B cell (primary cell): Measurements from ENCODE around the gene ERCC2. TPM values are rescaled to one million over a fixed set of nuclear protein-coding genes. Genes with fewer than 3 reads are reported as not detected.

Experiments used
- ATAC-seq: fragments of 200-7000 bp; cut with Tn5 transposase; one replicate; pipeline ENCODE4 v1.10.0; 2021; ENCODE audit warnings: low read depth, mild to moderate bottlenecking, moderate number of reproducible peaks, moderate library complexity
- CTCF ChIA-PET: fragments of 350-600 bp; sonication (Branson Sonifier 250); formaldehyde crosslinking; loops from one replicate; lab custom pipeline; 2021; ENCODE audit warnings: antibody characterized with exemption, inconsistent platforms; lab: Charles Lee
- POLR2A ChIA-PET: fragments of 350-600 bp; sonication (Branson Sonifier 250); formaldehyde crosslinking; loops from one replicate; lab custom pipeline; 2021; ENCODE audit warnings: antibody characterized with exemption; lab: Charles Lee
- DNase-seq: peaks from one replicate; pipeline ENCODE4 v3.0.0; 2013
- H2AFZ ChIP-seq: 2 replicates; pipeline ENCODE4 v1.6.1; 2012; ENCODE audit warnings: mild to moderate bottlenecking, low read depth, low read length; ENCODE audit not compliant: insufficient read depth, poor library complexity, severe bottlenecking
- H3K27ac ChIP-seq, 2 donors: 1 replicate in 1 of 2; 2 replicates in 1 of 2; pipeline ENCODE4 v1.5.1; 2012 to 2013; ENCODE audit warnings: low read length in 2 of 2, mild to moderate bottlenecking in 2 of 2, moderate library complexity in 1 of 2
- H3K27me3 ChIP-seq, 4 experiments: fragments of 200-600 bp in 1 of 4; sonication (generic) in 1 of 4; replicated peaks in 1 of 4; 1 replicate in 2 of 4; 2 replicates in 2 of 4; pipeline versions ENCODE4 v1.6.1 to v1.7.0; 2013 to 2016; ENCODE audit warnings: low read length in 3 of 4, mild to moderate bottlenecking in 2 of 4, mixed read lengths in 1 of 4, moderate library complexity in 1 of 4; ENCODE audit not compliant: insufficient read depth in 4 of 4, control insufficient read depth in 3 of 4; ENCODE audit errors: control extremely low read depth in 1 of 4
- H3K36me3 ChIP-seq, 2 experiments: replicated peaks in 1 of 2; 1 replicate in 1 of 2; 2 replicates in 1 of 2; pipeline versions ENCODE4 v1.6.1 to v1.7.1; 2013; ENCODE audit warnings: low read length in 1 of 2; ENCODE audit not compliant: insufficient read depth in 2 of 2, control insufficient read depth in 1 of 2; ENCODE audit errors: control extremely low read depth in 1 of 2, extremely low read depth in 1 of 2
- H3K4me1 ChIP-seq, 2 donors: fragments of 200-600 bp in 1 of 2; sonication (generic) in 1 of 2; 1 replicate in 1 of 2; 2 replicates in 1 of 2; pipeline versions ENCODE4 v1.5.1 to v1.6.1; 2013 to 2017; ENCODE audit warnings: low read length in 2 of 2; ENCODE audit not compliant: control insufficient read depth in 2 of 2, insufficient read depth in 2 of 2
- H3K4me2 ChIP-seq: replicated peaks from 2 replicates; pipeline ENCODE3; 2012; ENCODE audit warnings: mild to moderate bottlenecking, low read depth, low read length; ENCODE audit not compliant: poor library complexity, severe bottlenecking
- H3K4me3 ChIP-seq, 5 experiments: fragments of 200-600 bp in 1 of 5; sonication (generic) in 1 of 5; 1 replicate in 3 of 5; 2 replicates in 2 of 5; pipeline versions ENCODE4 v1.5.1 to v1.7.0; 2011 to 2016; ENCODE audit warnings: low read length in 4 of 5, mild to moderate bottlenecking in 4 of 5, low read depth in 2 of 5, control low read depth in 1 of 5, moderate library complexity in 1 of 5; ENCODE audit not compliant: insufficient read depth in 1 of 5; ENCODE audit errors: control extremely low read depth in 1 of 5, extremely low read depth in 1 of 5
- H3K79me2 ChIP-seq: fragments of 200-600 bp; sonication (generic); one replicate; pipeline ENCODE4 v1.6.0; 2016; ENCODE audit warnings: low read length; ENCODE audit not compliant: control insufficient read depth, insufficient read depth
- H3K9ac ChIP-seq: fragments of 200-600 bp; sonication (generic); 2 replicates; pipeline ENCODE4 v1.6.1; 2017; ENCODE audit warnings: mild to moderate bottlenecking, low read length, moderate library complexity
- H3K9me3 ChIP-seq, 3 donors: one replicate each; pipeline versions ENCODE4 v1.6.1 to v1.7.1; 2013; ENCODE audit warnings: low read length in 2 of 3; ENCODE audit not compliant: control insufficient read depth in 2 of 3, insufficient read depth in 1 of 3; ENCODE audit errors: control extremely low read depth in 1 of 3
- H4K20me1 ChIP-seq: 2 replicates; pipeline ENCODE4 v1.6.0; 2012; ENCODE audit warnings: mild to moderate bottlenecking, low read length; ENCODE audit not compliant: insufficient read depth, control insufficient read depth, poor library complexity, severe bottlenecking
- H3K27ac Mint-ChIP-seq: one replicate; pipeline ENCODE4 v1.8.0; 2021; ENCODE audit warnings: mixed read lengths
- H3K27me3 Mint-ChIP-seq: one replicate; pipeline ENCODE4 v1.8.0; 2021; ENCODE audit warnings: mixed read lengths
- H3K4me1 Mint-ChIP-seq: one replicate; pipeline ENCODE4 v1.8.0; 2021; ENCODE audit warnings: mixed read lengths
- H3K4me3 Mint-ChIP-seq: one replicate; pipeline ENCODE4 v1.8.0; 2021; ENCODE audit warnings: mixed read lengths
- H3K9me3 Mint-ChIP-seq: one replicate; pipeline ENCODE4 v1.8.0; 2022; ENCODE audit warnings: mixed read lengths; ENCODE audit not compliant: insufficient read depth
- CTCF ChIP-seq: fragments of 200-600 bp; IDR thresholded peaks from one replicate; pipeline ENCODE4 v1.8.0; 2022; ENCODE audit warnings: antibody characterized with exemption, mild to moderate bottlenecking
- EZH2 ChIP-seq: IDR thresholded peaks from 2 replicates; pipeline ENCODE4 v1.6.1; 2012; ENCODE audit warnings: borderline replicate concordance, low read depth, mild to moderate bottlenecking, moderate library complexity, low read length; ENCODE audit not compliant: insufficient read depth, poor library complexity, severe bottlenecking
- WGBS: methylation state at CpG from one replicate; pipeline ENCODE4 v1.1.5; 2013; ENCODE audit warnings: missing lambda C conversion rate; ENCODE audit not compliant: insufficient coverage; 5-methylcytosine and 5-hydroxymethylcytosine counted together
- intact Hi-C: fragments of 100-400 bp; cut with micrococcal nuclease; formaldehyde crosslinking; loops from one replicate; pipeline ENCODE4 v1.10.0; 2022
- polyA plus RNA-seq: library from polyadenylated mRNA; depleted of rRNA; stranded (reverse); fragments of >200 nt; gene quantifications from 2 replicates; pipeline ENCODE4 v1.2.3, GENCODE V29; 2012
- total RNA-seq, 2 donors: library from RNA; stranded (reverse); fragments of 120-200 nt in 1 of 2; gene quantifications; 1 replicate in 1 of 2; 2 replicates in 1 of 2; pipeline versions ENCODE4 v1.2.3 to v1.2.4, GENCODE V29; 2013 to 2022

Gene ERCC2
- total and polyA plus RNA-seq, 2 donors (not counting 1 experiment from before 2014, with no cell fraction given) = 20.8 to 26.5 TPM

- Histone ChIP-seq H3K9me3 (peaks cover 0 to 29% (median 0%) of the 10 kb centered on the region in 3 donors), H3K36me3 (no peaks in the 10 kb centered on the region), H3K4me1 (no peaks in the 10 kb centered on the region), H3K9ac (no peak overlapping the region), H3K4me2 (no peak overlapping the region), H2AFZ (no peak overlapping the region), H3K79me2 (no peaks in the 10 kb centered on the region), H3K27me3 (no peaks in the 10 kb centered on the region), H3K4me3 (no peak overlapping the region), H4K20me1 (no peaks in the 10 kb centered on the region), H3K27ac (no peak overlapping the region)
- no peak for ATAC-seq
- H3K27ac Mint-ChIP-seq = no peak overlapping the region
- ChIA-PET CTCF (no interaction called here), POLR2A (no interaction called here)
- no peak overlapping the region for H3K4me3 Mint-ChIP-seq
- peaks cover 5% of the 10 kb centered on the region for H3K9me3 Mint-ChIP-seq
- H3K4me1 Mint-ChIP-seq = no peaks in the 10 kb centered on the region
- intact Hi-C loops = no loop called here
- no peak for DNase-seq
- H3K27me3 Mint-ChIP-seq = no peaks in the 10 kb centered on the region
- TF ChIP-seq EZH2 (no peak), CTCF (no peak)
- WGBS = 66% methylated on average over 6 of the region's 9 CpGs
These were observed 64.3 kb downstream of the ERCC2 start for GRCh38 chr19:45306040-45306439.

- WGBS = no CpG with 5 or more reads among the region's 5 CpGs
- no peak overlapping the region for H2AFZ ChIP-seq
- H3K9ac ChIP-seq = no peak overlapping the region
- H3K4me1 Mint-ChIP-seq = no peaks in the 10 kb centered on the region
- ATAC-seq = no peak
- no peak overlapping the region for H3K4me3 ChIP-seq
- no peaks in the 10 kb centered on the region for H4K20me1 ChIP-seq
- H3K4me2 ChIP-seq = no peak overlapping the region
- H3K4me3 Mint-ChIP-seq = no peak overlapping the region
- H3K9me3 Mint-ChIP-seq = peaks cover 5% of the 10 kb centered on the region
- POLR2A ChIA-PET = no interaction called here
- peaks cover 0 to 29% (median 0%) of the 10 kb centered on the region in 3 donors for H3K9me3 ChIP-seq
- H3K4me1 ChIP-seq = no peaks in the 10 kb centered on the region
- H3K27ac ChIP-seq = no peak overlapping the region
- TF ChIP-seq CTCF (no peak), EZH2 (no peak)
- no peaks in the 10 kb centered on the region for H3K36me3 ChIP-seq
- H3K27ac Mint-ChIP-seq = no peak overlapping the region
- H3K27me3 ChIP-seq = no peaks in the 10 kb centered on the region
- no peaks in the 10 kb centered on the region for H3K79me2 ChIP-seq
- DNase-seq = no peak
- H3K27me3 Mint-ChIP-seq = no peaks in the 10 kb centered on the region
- intact Hi-C loops = no loop called here
- CTCF ChIA-PET = no interaction called here
These were observed 65.0 kb downstream of the ERCC2 start for GRCh38 chr19:45305421-45305820.
